Endodermal cell (in vitro differentiated cells): ENCODE data around the gene MAGEB17. TPM values are rescaled to one million over a fixed set of nuclear protein-coding genes. Genes with fewer than 3 reads are reported as not detected.

Experiments used
- DNase-seq: peaks from one replicate; pipeline ENCODE4 v3.0.0-alpha.2; 2017
- H3K27ac ChIP-seq: 2 replicates; pipeline ENCODE4 v1.5.1; 2013; ENCODE audit warnings: mild to moderate bottlenecking, low read depth, low read length, moderate library complexity
- H3K27me3 ChIP-seq: 2 replicates; pipeline ENCODE4 v1.6.1; 2013; ENCODE audit warnings: mild to moderate bottlenecking, low read length, moderate library complexity; ENCODE audit not compliant: insufficient read depth, control insufficient read depth, poor library complexity, severe bottlenecking
- H3K36me3 ChIP-seq: 2 replicates; pipeline ENCODE4 v1.7.0; 2013; ENCODE audit warnings: mild to moderate bottlenecking, low read length, moderate library complexity; ENCODE audit not compliant: control insufficient read depth, insufficient read depth
- H3K4me1 ChIP-seq: one replicate; pipeline ENCODE4 v1.7.0; 2013; ENCODE audit warnings: low read length; ENCODE audit not compliant: control insufficient read depth, insufficient read depth
- H3K4me3 ChIP-seq: 2 replicates; pipeline ENCODE4 v1.5.1; 2013; ENCODE audit warnings: mild to moderate bottlenecking, low read length, moderate library complexity
- H3K9ac ChIP-seq: 2 replicates; pipeline ENCODE4 v1.6.1; 2013; ENCODE audit warnings: mild to moderate bottlenecking, low read length, moderate library complexity; ENCODE audit not compliant: poor library complexity, severe bottlenecking; ENCODE audit errors: extremely low read depth
- H3K9me3 ChIP-seq: 2 replicates; pipeline ENCODE4 v1.6.1; 2013; ENCODE audit warnings: mild to moderate bottlenecking, low read length, moderate library complexity; ENCODE audit not compliant: control insufficient read depth
- H3K27ac Mint-ChIP-seq: 2 replicates; pipeline ENCODE4 v1.8.0; 2020; ENCODE audit warnings: mixed read lengths
- H3K27me3 Mint-ChIP-seq: 2 replicates; pipeline ENCODE4 v1.8.0; 2021; ENCODE audit warnings: mild to moderate bottlenecking, mixed read lengths; ENCODE audit not compliant: insufficient read depth
- H3K36me3 Mint-ChIP-seq: 2 replicates; pipeline ENCODE4 v1.8.0; 2020; ENCODE audit warnings: low read depth, mixed read lengths
- H3K4me1 Mint-ChIP-seq: 2 replicates; pipeline ENCODE4 v1.8.0; 2020; ENCODE audit warnings: mixed read lengths
- H3K4me3 Mint-ChIP-seq: 2 replicates; pipeline ENCODE4 v1.8.0; 2020; ENCODE audit warnings: mild to moderate bottlenecking, moderate library complexity, mixed read lengths
- H3K9me3 Mint-ChIP-seq: 2 replicates; pipeline ENCODE4 v1.8.0; 2020; ENCODE audit warnings: mild to moderate bottlenecking, mixed read lengths
- CTCF ChIP-seq: fragments of 200-600 bp; sonication (generic); conservative IDR thresholded peaks from 2 replicates; pipeline ENCODE4 v1.5.0; 2021; ENCODE audit warnings: antibody characterized with exemption, mild to moderate bottlenecking
- WGBS, 2 experiments: methylation state at CpG; one replicate each; pipeline versions ENCODE4 v1.1.5 to v1.1.7; 2013; ENCODE audit warnings: missing lambda C conversion rate in 2 of 2, mixed read lengths in 1 of 2; ENCODE audit not compliant: insufficient coverage in 1 of 2, insufficient read length in 1 of 2; 5-methylcytosine and 5-hydroxymethylcytosine counted together
- total RNA-seq, 2 donors: library from RNA; stranded (reverse); fragmentation: NEBNext Ultra II Directional in 1 of 2; extraction: Animal tissue kit (Norgen Biotek cat#: 25700) in 1 of 2; gene quantifications; 2 replicates in 1 of 2; 3 replicates in 1 of 2; pipeline ENCODE4 v1.2.1, GENCODE V29; 2021

MAGEB17 gene
- total RNA-seq, 2 donors from 2014 or later, result 0.33 to 0.44 TPM

GRCh38 chrX:16148896-16149295, 18.4 kb upstream of the MAGEB17 start:
- no peak overlapping the region for H3K9ac ChIP-seq
- peaks cover 79% of the 10 kb centered on the region for H3K36me3 ChIP-seq
- WGBS, 2 experiments, result 65% methylated on average over 3 of the region's 3 CpGs; no CpG with 5 or more reads in 1 of the 2 experiments
- H3K27ac Mint-ChIP-seq, result peak overlapping the region; percentile 48
- H3K27me3 ChIP-seq, result no peaks in the 10 kb centered on the region
- H3K4me1 Mint-ChIP-seq, result peaks cover 27% of the 10 kb centered on the region
- H3K36me3 Mint-ChIP-seq, result peaks cover 75% of the 10 kb centered on the region
- no peaks in the 10 kb centered on the region for H3K9me3 ChIP-seq
- H3K4me3 ChIP-seq, result no peak overlapping the region
- no peaks in the 10 kb centered on the region for H3K27me3 Mint-ChIP-seq
- H3K27ac ChIP-seq, result no peak overlapping the region
- no peaks in the 10 kb centered on the region for H3K4me1 ChIP-seq
- peaks cover 2% of the 10 kb centered on the region for H3K9me3 Mint-ChIP-seq
- TF ChIP-seq CTCF, result no peak
- no peak overlapping the region for H3K4me3 Mint-ChIP-seq
- peak; percentile 69 for DNase-seq

- no peak overlapping the region for H3K4me3 ChIP-seq
- DNase-seq, result no peak
- Mint-ChIP-seq H3K4me3 (no peak overlapping the region), H3K36me3 (peaks cover 92% of the 10 kb centered on the region), H3K4me1 (peaks cover 50% of the 10 kb centered on the region), H3K27me3 (no peaks in the 10 kb centered on the region), H3K9me3 (no peaks in the 10 kb centered on the region), H3K27ac (no peak overlapping the region)
- H3K27ac ChIP-seq, result no peak overlapping the region
- peaks cover 92% of the 10 kb centered on the region for H3K36me3 ChIP-seq
- H3K27me3 ChIP-seq, result no peaks in the 10 kb centered on the region
- H3K4me1 ChIP-seq, result no peaks in the 10 kb centered on the region
- H3K9me3 ChIP-seq, result no peaks in the 10 kb centered on the region
- H3K9ac ChIP-seq, result no peak overlapping the region
- WGBS, 2 experiments, result 89 to 90% methylated on average over 2 to 5 of the region's 5 CpGs
- TF ChIP-seq CTCF, result no peak
Observed at GRCh38 chrX:16155581-16156096, 11.6 kb upstream of the MAGEB17 start.

- H3K9me3 Mint-ChIP-seq, result no peaks in the 10 kb centered on the region
- H3K4me1 Mint-ChIP-seq, result peaks cover 53% of the 10 kb centered on the region
- Histone ChIP-seq H3K4me1 (no peaks in the 10 kb centered on the region), H3K9me3 (no peaks in the 10 kb centered on the region), H3K4me3 (no peak overlapping the region), H3K9ac (no peak overlapping the region), H3K27me3 (no peaks in the 10 kb centered on the region), H3K27ac (no peak overlapping the region), H3K36me3 (peaks cover 92% of the 10 kb centered on the region)
- peak overlapping the region; percentile 2 for H3K27ac Mint-ChIP-seq
- TF ChIP-seq CTCF, result peak; percentile 51
- WGBS, 2 experiments, result 93 to 96% methylated on average over 2 to 5 of the region's 5 CpGs
- no peaks in the 10 kb centered on the region for H3K27me3 Mint-ChIP-seq
- no peak overlapping the region for H3K4me3 Mint-ChIP-seq
- DNase-seq, result peak; percentile 31
- H3K36me3 Mint-ChIP-seq, result peaks cover 94% of the 10 kb centered on the region
Observed at GRCh38 chrX:16156692-16157331, 10.5 kb upstream of the MAGEB17 start.
